GM18951 (cell line): ENCODE results near the gene SPINK14.

Experiments used
- POLR2A ChIP-seq: IDR thresholded peaks from 4 replicates; pipeline ENCODE4 v1.6.1; 2011; ENCODE audit warnings: mild to moderate bottlenecking; ENCODE audit not compliant: insufficient read length, insufficient read depth; ENCODE audit errors: extremely low read depth
- in situ Hi-C: fragments of 300-500 bp; cut with MboI; formaldehyde crosslinking; loops from one replicate; pipeline ENCODE4 v1.12.0; 2022; ENCODE audit warnings: low sequenced_read_pairs, mixed read lengths, inconsistent platforms; ENCODE audit not compliant: unreplicated experiment

The SPINK14 gene

DNA sequence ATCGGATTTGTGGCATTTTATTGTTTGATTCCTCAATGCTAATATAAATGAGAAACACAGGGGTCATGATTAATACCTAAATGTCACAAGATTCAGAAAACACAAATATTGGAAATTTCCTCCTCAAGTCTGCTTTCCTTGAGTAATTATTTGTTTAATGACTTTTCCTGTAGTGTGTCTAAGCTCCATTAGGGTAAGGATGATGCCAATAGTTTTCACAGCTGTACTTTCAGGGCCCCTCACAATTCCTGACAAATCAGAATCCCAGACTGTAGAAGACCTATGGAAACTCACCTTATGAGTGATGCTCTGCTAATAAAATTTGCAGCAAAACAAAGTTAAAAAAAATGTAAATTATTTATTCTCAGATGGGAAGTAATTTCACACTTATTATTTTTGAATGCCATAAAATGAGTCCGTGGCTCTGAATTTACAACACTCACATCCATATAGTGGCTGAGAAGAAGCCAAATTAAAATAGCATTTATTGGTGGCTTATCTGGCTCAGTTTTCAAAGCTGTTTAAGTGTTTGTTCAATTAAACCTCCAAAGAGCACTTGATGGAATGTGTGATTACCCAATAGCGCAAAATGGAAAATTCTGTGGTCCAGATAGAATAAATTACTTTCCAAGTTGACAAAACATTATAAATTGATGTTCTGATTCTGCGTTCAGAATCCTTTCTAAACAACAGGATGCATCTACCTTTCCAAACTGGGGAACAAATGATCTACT lies 1.6 kb upstream of the SPINK14 start:
- in situ Hi-C loops: no loop called here
- no peak for TF ChIP-seq POLR2A

DNA sequence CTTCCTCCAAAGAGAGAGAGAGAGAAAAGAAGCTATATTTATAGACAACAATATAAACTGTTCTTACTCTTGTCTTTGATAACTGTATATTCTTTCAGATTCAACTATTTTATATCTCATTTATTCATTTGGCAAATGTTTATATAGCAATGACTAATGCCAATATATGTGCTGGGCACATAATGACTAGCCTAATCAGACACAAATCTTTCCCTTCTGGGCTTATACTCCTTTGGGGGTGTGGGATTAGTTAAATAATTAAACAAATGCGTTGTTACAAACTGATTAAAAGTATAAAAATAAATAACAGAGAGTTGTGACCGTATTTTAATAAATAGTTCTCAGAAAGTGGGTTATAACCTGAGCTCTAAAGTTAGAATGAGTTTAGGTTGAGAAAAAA lies 4.0 kb downstream of the SPINK14 start:
- in situ Hi-C loops: no loop called here
- no peak for TF ChIP-seq POLR2A

DNA sequence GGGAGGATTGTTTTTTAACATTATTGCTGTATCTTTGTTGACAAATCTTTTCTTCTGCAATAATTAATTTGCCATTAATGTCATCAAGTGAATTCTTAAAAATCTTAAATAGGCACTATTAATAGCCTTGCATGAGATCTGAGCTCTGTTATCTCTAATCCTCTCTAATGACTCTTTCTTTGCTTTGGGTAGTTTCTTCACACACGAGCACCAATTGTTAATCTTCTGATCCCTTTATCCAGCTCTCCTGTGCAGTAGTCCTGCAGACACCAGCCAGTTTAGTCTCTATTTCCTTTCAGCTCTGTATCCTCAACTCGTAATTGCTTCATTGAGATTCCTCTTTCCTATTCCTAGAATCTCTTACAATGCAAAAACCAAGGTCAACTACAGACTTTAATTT lies 8.1 kb downstream of the SPINK14 start:
- in situ Hi-C loops: loop anchor here (25.0 kb wide), 2 partner anchors 286 to 536 kb away; no protein-coding TSS in a partner anchor
- TF ChIP-seq POLR2A: no peak

DNA sequence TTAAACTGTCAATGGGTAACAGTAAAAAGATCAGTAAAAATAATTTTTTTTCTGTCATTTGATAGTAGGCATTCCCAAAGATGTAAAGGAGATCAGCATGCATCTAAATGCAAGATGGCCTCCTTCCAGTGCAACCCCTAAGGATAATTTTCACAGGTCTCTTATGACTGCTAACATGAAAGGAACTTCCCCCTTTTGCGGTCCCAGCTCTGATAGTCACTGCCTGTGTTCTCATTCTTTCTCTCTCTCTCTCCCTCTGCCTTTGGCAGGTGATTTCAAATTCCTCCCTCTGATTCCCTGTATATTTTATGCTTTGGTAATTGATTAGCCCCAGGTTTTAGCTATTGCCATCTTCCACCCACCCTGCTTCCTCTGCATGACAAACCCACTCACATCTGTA lies 8.9 kb downstream of the SPINK14 start:
- no peak for TF ChIP-seq POLR2A
- in situ Hi-C loops: loop anchor here (25.0 kb wide), 2 partner anchors 285 to 535 kb away; no protein-coding TSS in a partner anchor

DNA sequence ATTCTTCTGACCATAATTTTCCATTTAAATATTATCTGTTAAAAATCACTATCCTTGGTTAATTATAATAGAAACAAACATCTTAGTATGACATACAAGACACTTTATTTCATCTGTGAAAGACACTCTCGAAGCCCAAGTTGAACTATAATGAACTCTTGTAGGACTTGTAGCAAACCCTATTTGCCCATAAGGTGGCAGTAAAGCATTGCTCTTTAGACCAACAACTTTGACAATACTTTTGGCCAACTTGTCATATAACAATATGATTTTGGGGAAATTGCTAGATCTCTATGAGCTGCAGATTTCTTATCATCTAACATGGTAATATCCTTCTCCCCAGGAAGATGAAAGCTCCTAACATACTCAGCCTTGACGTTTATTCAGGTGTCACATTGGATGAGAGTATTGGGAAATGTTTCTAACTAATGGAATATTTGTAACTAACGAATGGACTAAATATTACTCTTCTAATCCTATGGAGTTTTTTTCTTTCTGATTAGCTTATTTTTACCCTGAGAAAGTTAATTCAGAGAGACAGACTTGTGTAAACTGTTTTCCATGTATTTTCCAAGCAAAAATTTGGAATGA lies 11.0 kb downstream of the SPINK14 start:
- in situ Hi-C loops: loop anchor here (25.0 kb wide), 2 partner anchors 283 to 533 kb away; no protein-coding TSS in a partner anchor
- no peak for TF ChIP-seq POLR2A

DNA sequence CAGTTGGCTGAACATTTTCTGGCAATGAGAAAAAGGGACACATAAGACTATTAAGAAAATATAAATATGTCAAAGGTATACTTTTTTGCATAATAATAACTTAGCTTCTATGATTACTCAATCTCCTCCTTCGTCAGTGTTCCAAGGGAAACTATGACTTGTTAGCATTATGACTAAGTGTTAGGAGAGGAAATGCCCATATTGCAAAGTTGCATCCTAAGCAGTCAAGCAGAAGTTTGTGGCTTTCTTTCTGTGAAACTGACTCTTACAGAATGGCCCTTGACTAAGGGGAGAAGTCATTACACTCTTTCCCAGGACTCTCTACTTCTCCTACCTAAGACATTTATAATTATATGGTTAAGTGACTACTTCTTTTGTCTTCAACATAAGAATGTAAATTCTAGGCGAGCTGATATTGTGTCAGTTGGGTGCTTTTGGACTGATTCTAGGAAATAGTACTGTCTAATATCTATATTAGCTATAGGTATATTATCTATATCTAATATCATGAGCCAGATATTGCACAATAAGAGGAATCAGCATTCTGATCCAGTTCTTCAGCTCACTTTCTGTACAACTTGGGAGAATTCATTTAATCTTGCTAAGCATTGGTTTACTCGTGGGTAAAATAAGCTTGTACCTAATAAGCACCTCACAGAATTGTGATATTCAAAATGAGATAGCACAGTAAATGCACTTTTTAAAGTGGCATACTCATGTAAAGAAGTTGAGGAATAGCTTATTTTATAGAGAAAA lies 18.1 kb downstream of the SPINK14 start:
- in situ Hi-C loops: loop anchor here (25.0 kb wide), 2 partner anchors 276 to 526 kb away; no protein-coding TSS in a partner anchor
- no peak for TF ChIP-seq POLR2A

DNA sequence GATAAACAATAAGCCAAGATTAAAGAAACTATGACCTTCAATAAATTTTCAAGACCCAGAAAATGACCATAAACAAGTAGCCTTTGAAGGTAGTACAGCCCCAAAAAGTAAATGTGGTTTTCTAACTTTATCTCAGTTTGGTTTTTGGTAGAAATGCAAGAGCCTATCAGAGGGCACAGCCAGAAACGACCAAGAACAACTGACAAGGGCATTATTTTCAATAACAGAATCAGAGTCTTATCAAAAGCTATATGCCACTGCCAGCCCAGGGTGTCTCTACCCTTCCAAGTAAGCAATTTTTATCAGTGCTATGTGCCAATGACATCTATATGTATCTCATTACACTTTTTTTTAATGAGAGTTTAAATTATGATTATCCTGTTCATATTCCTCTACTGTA lies 22.7 kb downstream of the SPINK14 start:
- in situ Hi-C loops: loop anchor here (25.0 kb wide), 2 partner anchors 271 to 521 kb away; no protein-coding TSS in a partner anchor
- no peak for TF ChIP-seq POLR2A

DNA sequence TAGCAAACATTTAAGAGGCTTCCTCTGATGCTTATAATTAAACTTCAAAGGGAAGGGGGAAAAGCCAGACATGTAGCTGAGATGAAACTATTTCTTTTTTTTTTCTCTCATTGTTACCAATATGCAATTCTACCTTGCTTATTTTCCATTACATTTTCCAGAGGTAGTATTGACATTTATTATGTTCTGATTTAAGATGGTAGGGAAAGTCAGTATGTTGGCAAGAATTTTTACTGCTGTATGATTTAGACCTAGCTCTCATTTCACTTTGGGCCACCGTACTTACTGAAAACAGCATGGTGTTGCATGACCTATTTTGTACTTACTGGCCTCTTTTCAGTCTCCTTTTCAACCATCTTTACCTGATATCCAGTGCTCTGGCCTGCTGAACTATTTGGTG lies 24.9 kb downstream of the SPINK14 start:
- in situ Hi-C loops: loop anchor here (25.0 kb wide), 2 partner anchors 269 to 519 kb away; no protein-coding TSS in a partner anchor
- TF ChIP-seq POLR2A: no peak

DNA sequence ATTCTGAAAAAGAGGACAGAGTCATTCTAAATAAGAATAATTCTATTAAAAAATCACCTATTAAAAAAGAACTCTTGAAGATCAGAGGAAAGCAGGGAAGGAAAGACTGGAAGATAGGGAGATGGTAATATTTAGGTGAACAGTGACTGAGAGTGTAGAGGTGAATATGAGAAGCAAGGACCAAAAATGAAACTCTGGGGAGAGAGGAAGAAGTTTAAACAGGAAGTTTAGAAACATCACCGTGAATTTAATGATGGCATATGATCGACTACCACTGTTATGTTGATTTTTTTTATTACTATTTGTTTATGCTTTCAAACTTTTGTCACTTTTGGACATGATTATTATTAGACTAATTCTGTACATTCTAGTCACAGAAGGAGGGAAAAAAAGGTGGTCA lies 32.8 kb downstream of the SPINK14 start:
- TF ChIP-seq POLR2A: no peak
- in situ Hi-C loops: no loop called here

DNA sequence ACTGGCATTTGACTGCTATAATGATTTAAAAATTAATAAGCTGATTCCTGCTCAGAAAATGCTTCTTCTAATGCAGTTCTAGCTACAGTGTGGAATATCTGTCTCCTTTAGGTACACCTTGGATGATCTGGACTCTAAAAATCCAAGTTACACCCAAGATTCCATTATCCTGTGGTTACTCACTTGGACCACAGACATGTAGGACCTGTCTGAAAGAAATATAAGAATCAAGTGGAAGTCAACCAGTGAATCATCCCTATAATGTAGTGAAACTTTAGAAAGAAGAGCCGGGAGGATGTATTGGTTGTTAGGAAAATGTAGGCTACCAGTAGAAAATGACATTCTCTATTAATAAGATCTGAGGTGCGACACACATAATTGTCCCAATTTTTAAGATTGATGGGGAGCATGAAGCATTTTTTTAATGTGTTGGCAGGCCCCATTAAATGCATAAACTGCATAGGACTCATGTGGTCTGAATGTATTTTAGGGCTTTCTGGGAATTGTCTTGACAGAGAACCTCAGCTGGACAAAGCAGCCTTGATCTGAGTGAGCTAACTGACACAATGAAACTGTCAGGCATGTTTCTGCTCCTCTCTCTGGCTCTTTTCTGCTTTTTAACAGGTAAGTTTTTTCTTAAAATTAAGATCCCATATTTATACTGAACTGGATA lies 34.3 kb downstream of the SPINK14 start, which contains the start of gene SPINK6:
Gene SPINK6, plus strand, starts transcription at position 512 of the 673 bp plus-strand sequence. Its CDS starts 55 bp downstream, at position 567.
- no peak for TF ChIP-seq POLR2A
- in situ Hi-C loops: no loop called here

DNA sequence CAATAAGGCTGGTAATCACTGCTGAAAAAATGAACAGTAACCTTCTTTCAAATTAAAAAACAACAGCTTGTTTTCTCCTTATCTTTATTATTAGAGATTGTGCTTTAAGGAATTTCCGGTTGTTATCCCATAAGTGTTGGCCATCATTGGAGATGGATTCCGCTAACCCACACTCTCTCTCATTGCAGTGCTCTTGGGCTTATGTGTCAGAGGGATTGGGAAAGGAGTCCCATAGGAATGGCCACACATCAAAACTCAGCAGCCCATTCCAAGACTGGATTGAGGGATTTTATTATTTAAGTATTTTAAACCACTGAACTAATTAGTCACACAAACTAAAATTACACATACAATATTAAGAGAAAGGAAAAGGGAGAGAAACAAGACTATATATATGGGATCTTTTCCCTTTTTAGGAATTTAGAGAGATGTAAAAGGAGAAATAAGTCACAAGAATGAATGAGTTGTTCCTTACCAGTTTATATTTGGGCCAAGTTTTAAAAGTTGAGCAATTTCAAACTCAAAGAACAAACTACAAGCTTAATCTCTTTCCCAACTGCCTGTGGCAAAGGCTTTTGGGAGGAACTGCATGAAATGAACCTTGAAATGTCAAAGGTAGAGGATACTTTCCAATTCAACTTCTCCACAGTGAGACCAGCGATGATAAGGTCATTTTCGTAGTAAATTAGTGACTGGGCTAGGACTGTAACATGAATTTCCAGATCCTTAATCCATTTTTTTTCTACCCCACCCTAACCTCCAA lies 36.9 kb downstream of the SPINK14 start:
- in situ Hi-C loops: no loop called here
- TF ChIP-seq POLR2A: no peak

DNA sequence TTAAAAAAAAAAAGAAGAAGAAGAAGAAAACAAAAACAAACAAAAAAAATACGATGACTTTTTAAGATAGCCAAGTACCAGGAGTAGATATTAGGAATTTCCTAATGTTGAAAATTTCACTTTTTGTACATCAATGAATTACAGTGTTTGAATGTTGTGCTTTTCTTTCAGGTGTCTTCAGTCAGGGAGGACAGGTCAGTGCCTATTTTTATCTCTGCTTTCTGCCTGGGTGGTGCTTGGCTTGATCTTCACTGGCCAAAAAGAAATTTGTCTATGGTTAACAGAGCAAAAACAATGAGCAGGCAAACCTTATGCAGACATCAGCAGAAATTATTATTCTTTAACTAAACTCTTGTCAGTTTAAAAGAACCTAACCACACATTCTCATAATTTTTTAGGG lies 37.5 kb downstream of the SPINK14 start:
- in situ Hi-C loops: no loop called here
- TF ChIP-seq POLR2A: no peak
